ENCODE results near the gene GSTM1. TPM values are rescaled to one million over a fixed set of nuclear protein-coding genes. Genes with fewer than 3 reads are reported as not detected.

Gene GSTM1
- total RNA-seq, result 0.51 and 9.8 TPM in 2 replicates

GRCh38 chr1:109687641-109688499, at the start of gene GSTM1:
TSS of gene GSTM1 (plus strand) at chr1:109687817. CDS start at chr1:109687874, 57 bp downstream.

GRCh38 chr1:109655615-109656519, 31.8 kb upstream of the GSTM1 start, which contains the start of gene GSTM4:
TSS of gene GSTM4 (plus strand) at chr1:109656099. CDS start at chr1:109656390, 291 bp downstream.

DNA sequence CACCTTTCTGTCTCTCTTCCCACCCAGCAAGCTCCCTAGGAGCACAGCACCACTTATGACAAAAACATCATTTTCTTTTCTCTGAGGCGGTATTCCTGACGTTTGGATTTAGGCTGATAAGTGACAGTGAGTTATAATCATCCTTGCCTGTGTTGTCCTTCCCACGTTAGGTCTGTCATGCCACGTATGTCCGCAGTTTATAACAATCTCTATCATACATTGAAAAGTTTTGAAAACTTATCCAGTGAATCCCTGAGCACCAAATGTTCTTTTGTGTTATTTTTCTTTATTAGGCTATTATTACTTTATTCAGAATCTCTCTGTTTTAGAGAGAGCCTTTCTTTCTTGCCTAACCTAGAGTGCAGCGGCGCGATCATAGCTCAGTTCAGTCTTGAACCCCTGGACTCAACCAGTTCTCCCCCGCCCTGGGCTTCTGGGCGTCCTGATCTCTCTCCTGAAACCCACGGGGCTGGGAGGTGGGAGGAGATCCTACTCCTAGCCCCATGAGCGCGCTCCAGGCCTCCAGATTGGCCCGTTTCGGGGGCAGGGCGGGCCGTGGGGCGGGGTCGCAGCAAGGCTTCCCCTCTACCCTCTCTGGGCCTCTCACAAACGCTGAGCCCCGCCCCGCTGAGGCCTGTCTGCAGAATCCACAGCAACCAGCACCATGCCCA, 20.0 kb upstream of the GSTM1 start, which contains the start of gene GSTM2:
GSTM2 (plus strand) TSS at position 606 of the 671 bp plus-strand sequence; CDS start at position 665, 59 bp downstream.

GRCh38 chr1:109711593-109712320, 24.1 kb downstream of the GSTM1 start, which contains the start of gene GSTM5:
TSS of gene GSTM5 (plus strand) at chr1:109712251. CDS start at chr1:109712313, 62 bp downstream.

GRCh38 chr1:109740615-109741373, 53.2 kb downstream of the GSTM1 start, which contains the start of gene GSTM3:
TSS of gene GSTM3 (minus strand) at chr1:109741038. CDS start at chr1:109740287, 751 bp downstream.

Other genes with a start within 250 kb of the GSTM1 start
- under 0.01 TPM in 1 of 2 replicates, not detected in the other for gene SYPL2, start 221.3 kb upstream of the GSTM1 start, total RNA-seq
- gene ATXN7L2, start 203.9 kb upstream of the GSTM1 start, total RNA-seq, result 1.2 and 1.9 TPM in 2 replicates
- gene CYB561D1, start 193.7 kb upstream of the GSTM1 start, total RNA-seq, result 5.9 and 6.0 TPM in 2 replicates
- gene AMIGO1, start 178.1 kb upstream of the GSTM1 start, total RNA-seq, result 1.0 and 2.1 TPM in 2 replicates
- 0.59 TPM in 1 of 2 replicates, not detected in the other for gene GPR61, start 147.9 kb upstream of the GSTM1 start, total RNA-seq
- gene GNAI3, start 139.2 kb upstream of the GSTM1 start, total RNA-seq, result 18.4 and 22.9 TPM in 2 replicates
- gene GNAT2, start 68.2 kb upstream of the GSTM1 start, total RNA-seq, result 0.09 TPM in 1 of 2 replicates, not detected in the other
- 83.7 and 116 TPM in 2 replicates for gene AMPD2, start 68.0 kb upstream of the GSTM1 start, total RNA-seq
- gene GSTM4, start 31.7 kb upstream of the GSTM1 start, total RNA-seq, result 5.8 and 13.7 TPM in 2 replicates
- gene GSTM2, start 19.8 kb upstream of the GSTM1 start, total RNA-seq, result 18.1 and 20.8 TPM in 2 replicates
- 1.8 and 2.3 TPM in 2 replicates for gene GSTM5, start 24.4 kb downstream of the GSTM1 start, total RNA-seq
- gene GSTM3, start 53.2 kb downstream of the GSTM1 start, total RNA-seq, result 24.3 and 138 TPM in 2 replicates
- not detected in 2 replicates for gene EPS8L3, start 76.1 kb downstream of the GSTM1 start, total RNA-seq
- gene CSF1, start 223.0 kb downstream of the GSTM1 start, total RNA-seq, result 85.8 and 90.6 TPM in 2 replicates